Measurements from ENCODE around the gene SERPIND1.
A peak's percentile ranks its signal among the peaks of the same experiment; 100 is the strongest.

The SERPIND1 gene

DNA sequence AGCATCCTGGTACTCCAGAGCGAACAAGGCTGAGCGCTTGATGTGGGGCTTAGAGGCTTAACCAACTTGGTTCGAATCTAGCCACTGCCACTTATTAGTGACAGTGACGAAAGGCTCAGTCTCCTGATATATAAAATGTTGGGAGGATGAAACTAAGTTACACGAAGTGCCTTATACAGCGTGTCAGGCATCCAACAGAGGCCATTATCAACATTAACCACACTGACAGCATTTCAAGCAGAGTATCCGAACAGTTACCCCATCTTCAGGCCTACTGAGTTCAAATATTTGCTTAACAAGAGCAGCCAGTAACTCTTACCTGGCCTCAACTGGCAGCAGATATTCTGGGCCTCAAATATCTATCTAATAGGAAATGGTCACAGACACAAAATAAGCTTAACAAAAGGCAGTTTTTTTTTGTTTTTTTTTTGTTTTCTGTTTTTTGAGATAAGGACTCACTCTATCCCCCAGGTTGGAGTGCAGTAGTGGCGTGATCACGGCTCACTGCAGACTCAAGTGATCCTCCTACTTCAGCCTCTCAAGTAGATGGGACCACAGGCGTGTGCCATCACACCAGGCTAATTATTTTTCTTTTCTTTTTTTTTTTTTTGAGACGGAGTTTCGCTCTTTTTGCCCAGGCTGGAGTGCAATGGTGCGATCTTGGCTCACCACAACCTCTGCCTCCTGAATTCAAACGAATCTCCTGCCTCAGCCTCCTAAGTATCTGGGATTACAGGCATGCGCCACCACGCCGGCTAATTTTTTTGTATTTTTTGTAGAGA is 2.9 kb downstream of the SERPIND1 start:
- peak; percentile 43 for DNase-seq

DNA sequence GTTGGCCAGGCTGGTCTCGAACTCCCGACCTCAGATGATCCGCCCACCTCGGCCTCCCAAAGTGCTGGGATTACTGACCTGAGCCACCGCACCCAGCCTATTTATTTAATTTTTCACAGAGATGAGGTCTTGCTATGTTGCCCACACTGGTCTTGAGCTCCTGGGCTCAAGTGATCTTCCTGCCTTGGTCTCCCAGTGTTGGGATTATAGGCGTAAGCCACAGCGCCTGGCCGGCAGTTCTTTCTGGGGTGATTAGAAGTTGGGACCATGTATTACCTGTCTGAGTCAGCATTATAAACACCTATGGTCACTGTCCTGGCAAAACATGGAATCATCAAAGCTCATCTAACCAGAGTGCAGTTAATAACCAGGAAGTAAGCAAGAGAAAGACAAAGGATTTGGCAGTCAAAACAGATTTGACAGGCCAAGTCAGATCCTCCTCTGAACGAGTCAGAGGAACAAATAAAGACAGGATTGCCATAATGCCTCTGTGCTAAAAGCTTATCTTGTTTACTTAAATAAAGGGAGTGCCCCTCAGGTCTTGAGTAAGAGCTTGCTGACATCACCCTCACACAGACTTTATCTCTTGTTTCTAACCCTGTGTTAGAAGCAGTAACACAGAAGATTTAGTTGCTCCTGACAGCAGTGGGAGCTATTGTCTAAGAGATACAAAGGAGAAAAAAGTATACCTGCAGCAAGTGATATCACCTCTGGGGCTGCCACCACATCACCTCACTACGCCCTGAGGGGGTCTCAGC is 3.7 kb downstream of the SERPIND1 start:
- DNase-seq: peak; percentile 60

DNA sequence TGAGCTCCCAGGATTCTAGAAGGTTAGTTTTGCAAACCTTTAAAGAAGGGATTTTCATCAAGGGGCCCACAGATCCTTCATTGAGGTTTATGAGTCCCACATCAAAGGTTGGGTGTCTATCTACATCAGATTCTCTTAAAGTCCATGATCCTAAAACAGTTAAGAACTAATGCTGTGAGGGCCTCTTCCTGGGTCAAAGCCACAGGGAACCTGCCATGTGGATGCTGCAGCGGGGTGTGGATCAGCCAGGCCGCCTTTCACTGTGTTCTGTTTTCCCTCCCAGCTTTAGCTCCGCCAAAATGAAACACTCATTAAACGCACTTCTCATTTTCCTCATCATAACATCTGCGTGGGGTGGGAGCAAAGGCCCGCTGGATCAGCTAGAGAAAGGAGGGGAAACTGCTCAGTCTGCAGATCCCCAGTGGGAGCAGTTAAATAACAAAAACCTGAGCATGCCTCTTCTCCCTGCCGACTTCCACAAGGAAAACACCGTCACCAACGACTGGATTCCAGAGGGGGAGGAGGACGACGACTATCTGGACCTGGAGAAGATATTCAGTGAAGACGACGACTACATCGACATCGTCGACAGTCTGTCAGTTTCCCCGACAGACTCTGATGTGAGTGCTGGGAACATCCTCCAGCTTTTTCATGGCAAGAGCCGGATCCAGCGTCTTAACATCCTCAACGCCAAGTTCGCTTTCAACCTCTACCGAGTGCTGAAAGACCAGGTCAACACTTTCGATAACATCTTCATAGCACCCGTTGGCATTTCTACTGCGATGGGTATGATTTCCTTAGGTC is 5.3 kb downstream of the SERPIND1 start:
- DNase-seq: no peak

DNA sequence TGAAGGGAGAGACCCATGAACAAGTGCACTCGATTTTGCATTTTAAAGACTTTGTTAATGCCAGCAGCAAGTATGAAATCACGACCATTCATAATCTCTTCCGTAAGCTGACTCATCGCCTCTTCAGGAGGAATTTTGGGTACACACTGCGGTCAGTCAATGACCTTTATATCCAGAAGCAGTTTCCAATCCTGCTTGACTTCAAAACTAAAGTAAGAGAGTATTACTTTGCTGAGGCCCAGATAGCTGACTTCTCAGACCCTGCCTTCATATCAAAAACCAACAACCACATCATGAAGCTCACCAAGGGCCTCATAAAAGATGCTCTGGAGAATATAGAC is 5.9 kb downstream of the SERPIND1 start:
- DNase-seq: no peak

DNA sequence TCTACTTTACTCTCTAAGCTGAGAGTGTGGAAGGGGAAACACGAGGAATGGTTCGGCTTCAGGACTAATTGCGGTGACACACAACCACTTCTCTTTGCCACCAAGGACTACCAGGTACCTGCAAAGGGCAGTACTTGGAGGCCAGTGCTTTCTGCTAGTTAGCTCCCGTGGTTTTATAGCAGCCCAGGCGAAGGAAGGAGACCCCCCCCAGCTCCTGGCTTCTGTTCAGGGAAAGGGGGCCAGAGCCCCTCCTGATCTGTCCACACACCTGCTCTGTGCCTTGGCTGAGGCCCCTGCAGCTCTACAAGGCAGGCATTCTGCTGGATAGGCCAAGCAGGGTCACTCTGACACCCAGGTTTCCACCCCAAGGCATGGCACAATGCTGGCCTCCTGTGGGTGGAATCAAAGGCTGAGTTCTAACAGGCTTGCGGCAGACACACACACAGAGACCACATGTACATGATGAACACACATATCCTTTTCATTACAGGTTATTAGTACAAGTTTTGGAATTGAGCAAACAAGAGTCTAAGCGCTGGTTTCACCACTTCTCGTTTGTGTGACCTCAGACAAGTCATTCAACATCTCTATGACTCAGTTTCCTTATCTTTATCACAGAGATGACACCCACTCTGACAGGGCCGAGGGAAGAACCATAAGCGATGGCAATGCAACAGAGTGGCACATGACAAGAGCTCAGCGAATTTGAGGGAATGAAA is 7.5 kb downstream of the SERPIND1 start:
- DNase-seq: no peak

DNA sequence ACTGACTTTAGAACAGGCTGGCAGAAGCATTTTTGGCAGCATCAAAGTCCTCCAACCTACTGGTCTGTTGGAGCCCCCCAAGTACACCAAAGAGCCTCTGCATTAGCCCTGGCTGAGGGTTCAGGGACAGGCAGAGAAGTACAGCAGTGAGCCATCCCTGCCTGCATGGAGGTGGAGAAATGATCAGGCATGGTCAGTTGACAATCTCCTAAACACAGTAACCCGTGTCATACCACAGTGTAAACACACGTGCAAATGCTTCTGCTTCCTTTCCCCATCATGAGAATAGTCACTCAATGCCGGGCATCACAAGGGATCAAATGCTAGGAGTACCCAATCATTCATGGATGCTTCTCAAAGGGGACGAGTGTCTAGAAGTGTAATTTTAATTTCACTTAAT is 8.2 kb downstream of the SERPIND1 start:
- DNase-seq: no peak

DNA sequence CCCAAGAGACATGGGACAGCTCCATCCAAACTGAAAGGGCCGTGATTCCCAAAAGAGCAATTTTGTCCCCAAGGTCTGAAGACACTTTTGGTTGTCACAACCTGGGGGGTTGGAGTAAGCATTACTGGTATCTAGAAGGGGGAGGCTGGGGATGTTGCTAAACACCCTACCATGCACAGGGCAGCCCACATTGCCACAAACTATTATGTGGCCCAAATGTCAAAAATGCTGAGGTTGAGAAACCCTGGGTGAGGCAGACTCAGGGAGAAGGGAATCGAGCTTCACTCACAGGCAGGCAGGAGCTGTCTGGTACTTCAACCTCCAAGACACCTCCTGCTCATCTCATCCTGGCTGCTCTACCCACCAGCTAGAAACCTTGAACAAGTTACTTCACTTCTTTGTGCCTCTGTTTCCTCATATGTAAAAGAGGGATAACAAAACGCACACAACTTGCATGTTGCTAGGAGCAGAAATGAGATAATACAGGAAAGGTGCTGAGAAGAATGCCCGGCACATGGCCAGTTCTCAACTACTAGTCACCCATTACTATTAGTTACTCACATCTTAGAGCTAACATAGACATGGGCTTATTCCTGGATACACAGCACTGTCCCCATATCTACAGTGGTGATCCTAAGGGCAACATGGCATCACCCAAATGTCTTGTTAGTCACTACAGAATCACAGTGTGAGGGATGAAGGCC is 8.8 kb downstream of the SERPIND1 start:
- DNase-seq: no peak

DNA sequence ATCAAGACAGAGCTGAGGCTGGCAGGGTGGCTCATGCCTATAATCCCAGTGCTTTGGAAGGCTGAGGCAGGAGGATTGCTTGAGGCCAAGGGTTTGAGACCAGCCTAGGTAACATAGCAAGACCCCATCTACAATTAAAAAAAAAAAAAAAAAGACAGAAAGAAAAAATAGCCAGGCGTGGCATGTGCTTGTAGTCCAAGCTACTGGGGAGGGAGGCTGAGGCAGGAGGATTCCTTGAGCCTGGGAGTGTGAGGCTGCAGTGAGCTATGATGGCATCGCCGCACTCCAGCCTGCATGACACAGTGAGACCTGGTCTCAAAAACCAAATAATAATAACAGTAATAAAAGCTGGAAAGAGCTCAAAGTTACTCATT is 9.4 kb downstream of the SERPIND1 start:
- no peak for DNase-seq

DNA sequence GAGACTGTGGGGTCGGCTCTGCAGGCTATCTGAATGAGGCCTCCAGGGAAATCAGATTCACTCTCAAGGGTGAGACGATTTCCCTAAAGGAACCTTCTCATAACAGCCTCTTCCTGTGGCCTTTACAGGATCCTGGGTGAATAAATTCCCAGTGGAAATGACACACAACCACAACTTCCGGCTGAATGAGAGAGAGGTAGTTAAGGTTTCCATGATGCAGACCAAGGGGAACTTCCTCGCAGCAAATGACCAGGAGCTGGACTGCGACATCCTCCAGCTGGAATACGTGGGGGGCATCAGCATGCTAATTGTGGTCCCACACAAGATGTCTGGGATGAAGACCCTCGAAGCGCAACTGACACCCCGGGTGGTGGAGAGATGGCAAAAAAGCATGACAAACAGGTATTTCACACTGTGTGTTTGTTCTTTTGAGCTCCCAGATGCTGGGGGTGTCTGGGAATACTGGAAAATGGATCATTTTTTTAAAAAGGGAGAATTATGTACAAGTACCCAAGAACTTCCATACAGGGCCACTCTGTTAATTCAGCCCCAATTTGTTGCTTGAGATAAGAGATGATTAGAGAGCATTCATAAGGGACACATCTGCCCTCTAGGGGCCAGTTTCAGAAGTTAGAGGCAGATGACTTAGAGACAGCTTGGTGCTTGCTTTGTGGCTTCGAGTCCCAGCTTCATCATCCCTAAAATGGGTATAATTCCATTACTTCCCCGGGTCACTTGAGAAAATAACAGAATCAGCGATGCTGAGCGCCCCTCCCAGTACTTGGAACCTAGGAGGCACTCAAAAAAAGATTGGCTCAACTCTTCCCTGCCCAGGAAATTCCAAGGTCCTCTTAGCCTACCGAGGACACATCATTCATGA is 10.2 kb downstream of the SERPIND1 start:
- peak; percentile 51 for DNase-seq

DNA sequence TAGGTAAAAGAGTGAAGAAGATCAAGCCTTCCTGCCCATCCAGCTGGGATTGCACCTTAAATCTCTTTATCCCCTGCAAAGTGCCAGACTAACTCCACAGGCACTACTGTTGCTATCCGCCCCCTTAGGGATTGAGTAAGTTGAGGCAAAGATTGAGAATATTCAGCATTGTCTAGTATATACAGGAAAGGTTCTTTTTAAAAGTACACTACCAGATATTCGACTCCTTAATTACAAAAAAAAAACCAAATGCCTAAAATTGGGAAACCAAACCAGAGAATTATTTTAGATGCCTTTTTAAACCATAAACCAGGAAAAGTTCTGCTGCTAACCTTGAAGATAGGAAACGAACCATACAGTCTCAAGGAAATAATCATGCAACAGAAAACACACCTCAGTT is 11.5 kb downstream of the SERPIND1 start:
- DNase-seq: no peak

DNA sequence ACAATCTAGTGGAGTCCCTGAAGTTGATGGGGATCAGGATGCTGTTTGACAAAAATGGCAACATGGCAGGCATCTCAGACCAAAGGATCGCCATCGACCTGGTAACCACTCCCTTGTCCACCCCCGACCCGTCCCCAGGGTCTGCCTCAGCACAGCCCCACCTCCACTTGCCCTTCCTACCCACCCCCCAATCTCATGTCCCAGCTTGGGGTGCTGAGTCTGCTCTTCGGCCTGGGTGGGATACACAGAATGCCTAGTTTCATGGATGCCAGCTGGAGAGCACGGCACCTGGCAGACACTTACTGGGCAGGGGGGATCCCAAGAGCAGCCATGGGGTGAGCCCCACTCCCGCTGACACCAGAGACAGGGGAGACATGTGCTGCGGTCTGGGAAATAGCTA is 12.1 kb downstream of the SERPIND1 start:
- DNase-seq: no peak

DNA sequence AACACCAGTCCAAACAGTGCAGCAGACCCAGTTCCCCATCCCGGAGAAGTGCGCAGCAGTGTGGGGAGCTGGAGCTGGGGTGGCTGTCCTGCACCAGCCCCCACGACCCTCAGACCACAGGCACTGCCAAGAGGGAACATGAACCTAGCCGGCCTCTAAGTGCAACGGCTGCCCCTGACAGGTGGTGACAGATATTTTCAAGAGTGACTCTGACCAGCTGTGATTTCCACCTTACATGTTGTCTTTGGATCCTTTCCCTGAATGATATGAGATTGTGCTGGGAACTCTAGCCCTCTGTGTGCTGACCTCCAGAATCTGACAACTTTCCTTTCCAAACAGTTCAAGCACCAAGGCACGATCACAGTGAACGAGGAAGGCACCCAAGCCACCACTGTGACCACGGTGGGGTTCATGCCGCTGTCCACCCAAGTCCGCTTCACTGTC is 12.6 kb downstream of the SERPIND1 start:
- DNase-seq: no peak

DNA sequence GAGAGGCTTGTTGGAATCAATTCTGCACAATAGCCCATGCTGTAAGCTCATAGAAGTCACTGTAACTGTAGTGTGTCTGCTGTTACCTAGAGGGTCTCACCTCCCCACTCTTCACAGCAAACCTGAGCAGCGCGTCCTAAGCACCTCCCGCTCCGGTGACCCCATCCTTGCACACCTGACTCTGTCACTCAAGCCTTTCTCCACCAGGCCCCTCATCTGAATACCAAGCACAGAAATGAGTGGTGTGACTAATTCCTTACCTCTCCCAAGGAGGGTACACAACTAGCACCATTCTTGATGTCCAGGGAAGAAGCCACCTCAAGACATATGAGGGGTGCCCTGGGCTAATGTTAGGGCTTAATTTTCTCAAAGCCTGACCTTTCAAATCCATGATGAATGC is 13.3 kb downstream of the SERPIND1 start:
- DNase-seq: no peak

DNA sequence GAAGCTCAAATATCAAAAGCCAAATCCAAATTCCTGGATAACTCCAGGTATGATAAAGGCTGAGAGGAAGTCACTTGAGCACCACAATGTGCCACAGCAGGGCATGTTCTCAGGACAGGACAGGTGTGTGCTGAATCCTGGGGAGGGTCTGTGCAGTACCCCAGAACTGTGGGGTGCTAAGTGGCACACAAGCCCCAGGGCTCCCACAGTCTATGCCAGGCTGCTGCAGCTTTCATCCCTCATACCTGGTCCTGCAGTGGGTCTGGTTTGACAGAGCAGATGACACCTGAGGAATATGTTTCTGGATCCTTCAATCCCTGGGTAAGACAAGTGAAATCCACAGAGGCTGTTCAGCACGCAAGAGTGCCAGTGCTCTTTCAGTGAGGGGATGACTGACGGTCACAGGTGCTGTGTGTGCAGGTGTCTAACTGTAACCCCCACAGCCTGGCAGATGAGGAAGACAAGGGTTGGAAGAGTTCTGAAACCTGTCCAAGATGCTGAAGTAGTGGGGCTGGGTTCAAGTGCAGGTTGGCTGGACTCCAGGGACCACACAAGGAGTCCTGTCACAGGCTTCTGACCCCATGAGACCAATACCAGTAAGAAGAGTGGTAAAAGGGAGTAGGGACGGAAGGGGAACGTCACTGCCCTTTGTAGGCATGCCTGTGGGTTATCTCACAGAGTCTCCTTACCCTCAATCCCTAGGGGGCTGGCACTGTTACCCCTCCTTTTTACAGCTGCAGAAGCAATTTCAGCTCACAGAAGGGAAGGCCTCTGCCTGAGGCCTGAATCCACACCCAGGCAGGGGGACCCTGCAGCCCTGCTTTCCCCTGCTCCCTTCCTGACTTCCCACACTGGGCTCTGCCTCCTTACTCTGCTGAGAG is 14.1 kb downstream of the SERPIND1 start:
- no peak for DNase-seq

DNA sequence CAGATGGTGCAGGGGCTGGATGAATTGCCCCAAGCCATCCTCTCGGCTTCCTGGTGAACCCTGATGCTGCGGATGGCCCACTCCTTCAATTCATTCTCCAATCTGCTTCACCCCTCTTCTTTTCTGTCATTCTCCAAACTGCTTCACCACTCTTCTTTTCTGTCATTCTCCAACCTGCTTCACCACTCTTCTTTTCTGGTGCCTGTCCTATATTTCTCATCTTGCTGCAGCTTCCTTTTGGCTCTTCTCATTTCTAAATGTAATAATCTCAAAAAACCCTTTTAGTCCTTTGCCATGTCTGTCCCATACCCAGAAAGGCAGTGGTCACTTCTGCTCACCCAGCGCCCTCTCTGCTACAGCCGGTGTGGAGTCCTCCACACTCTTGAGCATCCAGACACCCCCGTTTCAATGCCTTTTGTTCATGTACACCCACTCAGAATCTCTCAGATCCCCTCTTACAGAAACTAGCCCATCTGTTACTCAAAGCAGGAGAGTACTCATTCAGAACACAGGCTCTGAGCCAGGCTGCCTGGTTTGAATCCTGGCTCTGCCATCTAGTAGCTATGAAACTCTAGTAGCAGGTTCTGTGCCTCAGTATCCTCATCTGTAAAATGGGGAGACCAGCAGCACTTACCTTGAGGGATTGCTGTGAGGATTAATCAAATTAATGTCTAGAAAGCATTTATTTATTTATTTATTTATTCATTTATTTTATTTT is 14.9 kb downstream of the SERPIND1 start:
- DNase-seq: no peak

DNA sequence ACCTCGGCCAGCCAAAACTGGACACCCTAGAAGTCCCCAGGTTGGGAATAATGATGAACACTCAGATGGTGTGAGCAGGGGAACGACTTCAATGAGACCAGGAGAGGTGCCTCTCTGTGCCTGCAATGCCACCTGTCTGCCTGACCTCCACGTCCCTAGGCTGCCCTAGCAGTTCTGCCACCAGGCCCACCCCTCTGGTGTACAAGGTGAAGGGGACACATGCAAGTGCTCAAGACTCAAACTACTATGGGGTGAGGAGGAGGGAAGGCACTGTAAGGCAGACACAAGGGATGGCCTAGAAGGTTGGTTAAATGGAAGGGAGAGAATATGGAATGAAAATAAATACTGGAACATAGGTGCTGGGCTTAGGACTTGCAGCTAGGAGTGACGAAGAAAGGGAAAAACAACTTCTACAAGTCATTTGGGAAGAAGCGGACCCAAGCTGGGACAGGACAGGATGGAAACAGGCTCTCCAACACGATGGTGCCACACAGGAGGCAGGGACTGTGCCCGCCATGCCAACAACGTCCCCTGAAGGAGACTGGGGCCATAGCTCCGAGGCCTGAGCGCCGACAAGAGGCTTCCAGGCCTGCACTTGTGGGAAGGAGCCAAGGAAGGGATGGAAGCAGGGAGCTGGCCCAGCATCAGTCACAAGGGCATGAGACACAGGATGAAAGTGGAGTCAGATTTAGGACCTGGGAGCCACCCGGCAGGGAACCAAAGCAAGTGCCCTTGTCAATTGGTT is 18.5 kb downstream of the SERPIND1 start:
- no peak for DNase-seq

DNA sequence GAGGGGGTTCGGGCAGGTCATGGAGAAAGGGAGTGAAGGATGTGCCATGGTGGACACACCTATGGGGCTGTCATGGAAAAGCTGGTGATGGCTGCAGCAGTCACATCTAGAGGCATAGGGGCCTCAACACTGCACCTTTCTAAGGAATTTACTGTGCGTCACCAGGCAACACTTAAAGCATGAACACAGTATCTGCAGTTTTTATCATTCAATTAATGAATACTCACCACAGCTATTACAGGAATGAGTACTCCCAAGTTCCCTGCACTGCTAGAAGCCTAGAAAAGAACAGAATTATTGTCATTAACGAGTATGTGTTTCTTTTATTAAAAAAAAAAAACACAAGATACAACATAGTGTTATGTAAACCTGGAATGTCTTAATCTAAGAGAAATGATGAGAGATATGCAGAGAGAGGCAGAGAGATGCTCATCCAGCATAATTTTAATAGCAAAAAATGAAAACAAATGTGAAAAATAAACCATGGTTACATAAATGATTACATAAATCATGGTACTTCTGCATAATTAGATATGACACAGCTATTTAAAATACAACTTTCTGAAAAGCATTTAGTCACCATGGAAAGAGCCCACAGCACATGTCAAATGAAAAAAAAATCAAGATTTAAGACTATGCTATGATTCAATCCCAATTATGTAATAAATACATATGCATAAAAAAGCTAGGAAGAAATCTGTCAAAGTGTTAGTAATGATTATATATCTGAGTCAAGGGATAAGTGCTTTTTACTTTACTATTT is 19.2 kb downstream of the SERPIND1 start:
- no peak for DNase-seq

Data from DMS53 (cell line).